Thyroid gland (tissue), 4 donors: ENCODE results near the gene PAGR1.

Experiments
- CTCF ChIP-seq, 6 experiments: fragments of 200-600 bp in 3 of 6; fragments of 450-650 bp in 3 of 6; sonication (generic) in 3 of 6; IDR thresholded peaks; one replicate each; pipeline ENCODE4 v1.5.1; 2016 to 2019; ENCODE audit warnings: antibody characterized with exemption in 6 of 6, mild to moderate bottlenecking in 2 of 6, inconsistent platforms in 1 of 6, moderate library complexity in 1 of 6
- POLR2A ChIP-seq, 2 donors: fragments of 450-650 bp; IDR thresholded peaks; one replicate each; pipeline ENCODE4 v1.6.1; 2017; ENCODE audit warnings: antibody characterized with exemption in 2 of 2, mild to moderate bottlenecking in 2 of 2, moderate library complexity in 1 of 2

GRCh38 chr16:29806641-29807425, 9.1 kb upstream of the PAGR1 start:
- TF ChIP-seq POLR2A (IDR thresholded peaks at IDR 0.05) (peak in 1 of 2 donors; percentile 17), CTCF (IDR thresholded peaks at IDR 0.05) (no peak)
